Mesenchymal stem cell (in vitro differentiated cells and primary cell): ENCODE results near the gene MBTPS1.

Experiments used
- DNase-seq: peaks from one replicate; pipeline ENCODE4 v3.0.0-alpha.2; 2013
- H2AFZ ChIP-seq: one replicate; pipeline ENCODE4 v1.6.1; 2013; ENCODE audit warnings: low read depth, mild to moderate bottlenecking, control low read depth, inconsistent platforms, low read length, moderate library complexity
- H2AK5ac ChIP-seq: 2 replicates; pipeline ENCODE4 v1.6.1; 2013; ENCODE audit warnings: low read length, moderate library complexity, mild to moderate bottlenecking, inconsistent platforms; ENCODE audit not compliant: severe bottlenecking
- H2BK120ac ChIP-seq: one replicate; pipeline ENCODE4 v1.6.1; 2013; ENCODE audit warnings: low read depth, mild to moderate bottlenecking, inconsistent platforms, low read length, moderate library complexity
- H2BK12ac ChIP-seq, 2 experiments: one replicate each; pipeline ENCODE4 v1.6.1; 2013; ENCODE audit warnings: inconsistent platforms in 2 of 2, low read length in 2 of 2, mild to moderate bottlenecking in 2 of 2, moderate library complexity in 2 of 2, control low read depth in 1 of 2
- H2BK15ac ChIP-seq: one replicate; pipeline ENCODE4 v1.6.1; 2013; ENCODE audit warnings: mild to moderate bottlenecking, low read depth, inconsistent platforms; ENCODE audit not compliant: poor library complexity, severe bottlenecking
- H2BK5ac ChIP-seq: 2 replicates; pipeline ENCODE4 v1.6.1; 2013; ENCODE audit warnings: low read depth, mild to moderate bottlenecking, low read length, control low read depth, inconsistent platforms; ENCODE audit not compliant: poor library complexity, severe bottlenecking
- H3K14ac ChIP-seq, 2 experiments: one replicate each; pipeline ENCODE4 v1.6.1; 2013; ENCODE audit warnings: inconsistent platforms in 2 of 2, low read length in 2 of 2, control low read depth in 1 of 2, mild to moderate bottlenecking in 1 of 2, moderate library complexity in 1 of 2
- H3K18ac ChIP-seq, 2 experiments: one replicate each; pipeline ENCODE4 v1.6.1; 2013; ENCODE audit warnings: inconsistent platforms in 2 of 2, low read length in 2 of 2, control low read depth in 1 of 2, low read depth in 1 of 2, mild to moderate bottlenecking in 1 of 2
- H3K23ac ChIP-seq, 2 experiments: one replicate each; pipeline ENCODE4 v1.6.1; 2013; ENCODE audit warnings: inconsistent platforms in 2 of 2, low read length in 2 of 2, mild to moderate bottlenecking in 2 of 2, moderate library complexity in 2 of 2, control low read depth in 1 of 2
- H3K27ac ChIP-seq: 2 replicates; pipeline ENCODE4 v1.5.1; 2013; ENCODE audit warnings: mild to moderate bottlenecking, moderate library complexity, low read length, control low read depth, inconsistent platforms; ENCODE audit not compliant: poor library complexity, severe bottlenecking
- H3K27me3 ChIP-seq, 2 experiments: 2 replicates each; pipeline versions ENCODE4 v1.6.1 to v1.7.0; 2013; ENCODE audit warnings: low read length in 2 of 2, mild to moderate bottlenecking in 2 of 2, moderate library complexity in 2 of 2, control low read depth in 1 of 2, inconsistent platforms in 1 of 2; ENCODE audit not compliant: control insufficient read depth in 1 of 2, insufficient read depth in 1 of 2
- H3K36me3 ChIP-seq, 2 experiments: 2 replicates each; pipeline versions ENCODE4 v1.6.1 to v1.7.0; 2013; ENCODE audit warnings: low read length in 2 of 2, control low read depth in 1 of 2, inconsistent platforms in 1 of 2, low read depth in 1 of 2, mild to moderate bottlenecking in 1 of 2; ENCODE audit not compliant: insufficient read depth in 2 of 2, control insufficient read depth in 1 of 2
- H3K4ac ChIP-seq, 2 experiments: one replicate each; pipeline ENCODE4 v1.6.1; 2013; ENCODE audit warnings: inconsistent platforms in 2 of 2, low read length in 2 of 2, mild to moderate bottlenecking in 2 of 2, moderate library complexity in 2 of 2, control low read depth in 1 of 2, low read depth in 1 of 2
- H3K4me1 ChIP-seq: 2 replicates; pipeline ENCODE4 v1.6.1; 2013; ENCODE audit warnings: low read depth, low read length, control low read depth; ENCODE audit not compliant: control insufficient read depth, insufficient read depth
- H3K4me2 ChIP-seq: 2 replicates; pipeline ENCODE4 v1.6.1; 2013; ENCODE audit warnings: low read length, mild to moderate bottlenecking, inconsistent platforms; ENCODE audit not compliant: poor library complexity, severe bottlenecking
- H3K4me3 ChIP-seq, 2 experiments: 2 replicates each; pipeline versions ENCODE4 v1.5.1 to v1.7.0; 2013; ENCODE audit warnings: low read length in 2 of 2, mild to moderate bottlenecking in 2 of 2, control low read depth in 1 of 2, low read depth in 1 of 2; ENCODE audit not compliant: insufficient read depth in 1 of 2
- H3K79me1 ChIP-seq: replicated peaks from 2 replicates; pipeline ENCODE4 v1.6.1; 2013; ENCODE audit warnings: mild to moderate bottlenecking, control low read depth, low read length, inconsistent platforms; ENCODE audit not compliant: poor library complexity, severe bottlenecking
- H3K9ac ChIP-seq: 2 replicates; pipeline ENCODE4 v1.7.0; 2013; ENCODE audit warnings: mild to moderate bottlenecking, low read length, moderate library complexity
- H3K9me3 ChIP-seq: 2 replicates; pipeline ENCODE4 v1.7.0; 2013; ENCODE audit warnings: mild to moderate bottlenecking, low read length; ENCODE audit not compliant: control insufficient read depth
- H4K8ac ChIP-seq: one replicate; pipeline ENCODE4 v1.6.1; 2013; ENCODE audit warnings: inconsistent platforms, mild to moderate bottlenecking, low read length, moderate library complexity
- H4K91ac ChIP-seq: one replicate; pipeline ENCODE4 v1.6.1; 2013; ENCODE audit warnings: mild to moderate bottlenecking, low read length, inconsistent platforms
- WGBS: methylation state at CpG from one replicate; pipeline ENCODE4 v1.1.7; 2013; ENCODE audit warnings: mixed read lengths; 5-methylcytosine and 5-hydroxymethylcytosine counted together

MBTPS1 gene

GRCh38 chr16:84020353-84020752 is 96.4 kb downstream of the MBTPS1 start:
- Histone ChIP-seq H4K8ac (no peak overlapping the region), H3K79me1 (no peaks in the 10 kb centered on the region), H3K23ac (no peak overlapping the region), H3K36me3 (no peaks in the 10 kb centered on the region), H3K4me2 (no peak overlapping the region), H3K27ac (no peak overlapping the region), H3K18ac (no peak overlapping the region), H2AK5ac (no peak overlapping the region), H3K9me3 (peaks cover 25% of the 10 kb centered on the region), H2AFZ (no peak overlapping the region), H3K4ac (no peak overlapping the region), H3K4me1 (no peaks in the 10 kb centered on the region), H2BK15ac (no peak overlapping the region), H2BK5ac (no peak overlapping the region), H2BK120ac (no peak overlapping the region), H3K9ac (no peak overlapping the region), H3K27me3 (peaks cover 0 to 17% of the 10 kb centered on the region in 2 experiments), H3K4me3 (no peak overlapping the region), H2BK12ac (no peak overlapping the region), H4K91ac (no peak overlapping the region), H3K14ac (no peak overlapping the region)
- WGBS, result 84% methylated on average over 9 of the region's 9 CpGs
- DNase-seq, result no peak

DNA sequence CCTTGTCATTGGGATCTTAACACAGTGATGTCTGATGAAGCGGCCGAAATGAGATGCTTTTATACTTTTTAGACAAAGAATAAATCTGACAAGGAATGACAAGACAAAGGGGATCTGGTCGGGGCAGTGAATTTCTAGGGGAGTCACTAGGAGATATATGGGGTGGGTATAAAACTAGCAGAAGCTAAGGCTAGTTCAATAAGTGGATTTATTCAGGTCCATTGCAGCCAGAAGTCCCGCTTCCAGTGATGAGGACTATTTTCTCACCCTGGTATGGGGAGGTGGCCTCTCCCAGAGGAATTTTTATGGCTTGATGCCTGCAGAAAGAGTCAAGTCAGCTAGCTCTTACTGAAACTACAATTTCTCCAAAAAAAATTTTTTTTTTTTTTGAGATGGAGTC is 98.0 kb downstream of the MBTPS1 start:
- no peak overlapping the region for H4K8ac ChIP-seq
- no peak overlapping the region for H3K4ac ChIP-seq
- H3K23ac ChIP-seq, result no peak overlapping the region
- H2BK5ac ChIP-seq, result no peak overlapping the region
- 82% methylated on average over 4 of the region's 4 CpGs for WGBS
- no peak overlapping the region for H3K4me2 ChIP-seq
- no peak overlapping the region for H3K14ac ChIP-seq
- no peak overlapping the region for H3K18ac ChIP-seq
- H2BK120ac ChIP-seq, result no peak overlapping the region
- peaks cover 25% of the 10 kb centered on the region for H3K9me3 ChIP-seq
- no peaks in the 10 kb centered on the region for H3K36me3 ChIP-seq
- H4K91ac ChIP-seq, result no peak overlapping the region
- H2BK12ac ChIP-seq, result no peak overlapping the region
- H2AK5ac ChIP-seq, result no peak overlapping the region
- peaks cover 0 to 29% of the 10 kb centered on the region in 2 experiments for H3K27me3 ChIP-seq
- no peaks in the 10 kb centered on the region for H3K79me1 ChIP-seq
- H3K4me3 ChIP-seq, result no peak overlapping the region
- no peak overlapping the region for H3K9ac ChIP-seq
- H2BK15ac ChIP-seq, result no peak overlapping the region
- no peak for DNase-seq
- no peaks in the 10 kb centered on the region for H3K4me1 ChIP-seq
- no peak overlapping the region for H3K27ac ChIP-seq
- no peak overlapping the region for H2AFZ ChIP-seq

DNA sequence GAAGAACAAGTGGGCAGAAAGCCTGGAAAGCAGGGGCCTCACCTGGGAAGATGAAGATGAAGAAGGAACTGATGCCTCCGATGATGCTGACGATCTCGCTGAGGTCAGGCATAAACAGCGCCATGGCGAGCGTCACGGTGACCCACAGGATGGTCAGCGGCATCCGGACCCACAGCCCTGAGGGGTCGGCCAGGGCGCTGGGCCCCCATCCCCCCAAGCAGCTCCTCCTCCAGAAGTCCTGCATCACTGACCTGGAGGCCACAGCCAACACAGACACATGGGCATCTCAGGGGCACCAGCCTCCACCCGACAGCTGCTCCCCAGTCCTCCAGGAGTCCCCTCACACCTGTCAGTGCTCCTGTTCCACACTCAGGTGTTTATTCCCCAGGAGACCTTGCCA is 100.3 kb downstream of the MBTPS1 start:
- H4K91ac ChIP-seq, result no peak overlapping the region
- H3K4ac ChIP-seq, result no peak overlapping the region
- no peak overlapping the region for H4K8ac ChIP-seq
- H2BK12ac ChIP-seq, result no peak overlapping the region
- no peak overlapping the region for H3K14ac ChIP-seq
- H3K36me3 ChIP-seq, result no peaks in the 10 kb centered on the region
- H2AFZ ChIP-seq, result no peak overlapping the region
- H3K4me3 ChIP-seq, result no peak overlapping the region
- H3K4me1 ChIP-seq, result no peaks in the 10 kb centered on the region
- H2BK5ac ChIP-seq, result no peak overlapping the region
- 95% methylated on average over 12 of the region's 12 CpGs for WGBS
- H3K27ac ChIP-seq, result no peak overlapping the region
- H3K23ac ChIP-seq, result no peak overlapping the region
- no peaks in the 10 kb centered on the region for H3K79me1 ChIP-seq
- no peak overlapping the region for H3K9ac ChIP-seq
- H2AK5ac ChIP-seq, result no peak overlapping the region
- peaks cover 14% of the 10 kb centered on the region for H3K9me3 ChIP-seq
- H3K18ac ChIP-seq, result no peak overlapping the region
- H2BK120ac ChIP-seq, result no peak overlapping the region
- no peak overlapping the region for H3K4me2 ChIP-seq
- H2BK15ac ChIP-seq, result no peak overlapping the region
- peaks cover 0 to 32% of the 10 kb centered on the region in 2 experiments for H3K27me3 ChIP-seq
- no peak for DNase-seq

DNA sequence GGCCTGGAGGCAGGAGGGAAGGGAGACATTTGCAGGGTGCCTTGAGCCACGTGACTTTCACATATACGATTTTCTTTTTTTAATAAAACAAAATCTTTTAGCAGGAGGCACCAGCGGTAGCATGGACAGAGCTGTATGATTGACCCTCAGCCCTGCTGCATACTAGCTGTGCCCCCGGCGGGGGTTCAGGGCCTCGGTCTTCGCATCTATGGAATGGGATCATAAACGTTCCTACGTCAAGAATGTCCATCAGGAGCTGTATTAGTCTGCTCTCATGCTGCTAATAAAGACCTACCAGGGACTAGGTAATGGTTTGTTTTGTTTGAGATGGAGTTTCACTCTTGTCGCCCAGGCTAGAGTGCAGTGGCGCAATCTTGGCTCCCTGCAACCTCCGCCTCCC is 101.3 kb downstream of the MBTPS1 start:
- H3K27ac ChIP-seq, result no peak overlapping the region
- H3K27me3 ChIP-seq, result peaks cover 0 to 36% of the 10 kb centered on the region in 2 experiments
- no peak for DNase-seq
- H4K91ac ChIP-seq, result no peak overlapping the region
- no peak overlapping the region for H3K14ac ChIP-seq
- H3K4me2 ChIP-seq, result no peak overlapping the region
- H3K18ac ChIP-seq, result no peak overlapping the region
- H2BK15ac ChIP-seq, result no peak overlapping the region
- no peak overlapping the region for H2BK5ac ChIP-seq
- H2BK120ac ChIP-seq, result no peak overlapping the region
- H3K36me3 ChIP-seq, result no peaks in the 10 kb centered on the region
- WGBS, result 93% methylated on average over 12 of the region's 12 CpGs
- H2AK5ac ChIP-seq, result no peak overlapping the region
- H3K9ac ChIP-seq, result no peak overlapping the region
- H2AFZ ChIP-seq, result no peak overlapping the region
- peaks cover 4% of the 10 kb centered on the region for H3K9me3 ChIP-seq
- H3K23ac ChIP-seq, result no peak overlapping the region
- no peak overlapping the region for H3K4me3 ChIP-seq
- no peak overlapping the region for H3K4ac ChIP-seq
- no peak overlapping the region for H4K8ac ChIP-seq
- H2BK12ac ChIP-seq, result no peak overlapping the region
- no peaks in the 10 kb centered on the region for H3K79me1 ChIP-seq
- H3K4me1 ChIP-seq, result no peaks in the 10 kb centered on the region
